HEK293 (cell line): Measurements from ENCODE around the gene SLC25A41.

Experiments used
- AEBP2 ChIP-seq: fragments of 450-650 bp; formaldehyde crosslinking; IDR thresholded peaks from 2 replicates; pipeline ENCODE4 v1.5.1; 2016; ENCODE audit warnings: missing biosample characterization, missing genetic modification characterization, borderline replicate concordance
- CTCF ChIP-seq: fragments of 450-650 bp; formaldehyde crosslinking; IDR thresholded peaks from 2 replicates; pipeline ENCODE4 v1.5.1; 2016; ENCODE audit warnings: missing biosample characterization, missing genetic modification characterization
- REST ChIP-seq: fragments of 450-650 bp; formaldehyde crosslinking; IDR thresholded peaks from 2 replicates; pipeline ENCODE4 v1.5.1; 2016; ENCODE audit warnings: missing biosample characterization, missing genetic modification characterization
- ZBTB7A ChIP-seq: fragments of 450-650 bp; formaldehyde crosslinking; IDR thresholded peaks from 2 replicates; pipeline ENCODE4 v1.5.1; 2016; ENCODE audit warnings: low read depth, missing biosample characterization, missing genetic modification characterization
- ZFHX2 ChIP-seq: fragments of 450-650 bp; formaldehyde crosslinking; conservative IDR thresholded peaks from 2 replicates; pipeline ENCODE4 v1.5.1; 2016; ENCODE audit warnings: missing biosample characterization, missing genetic modification characterization
- ZNF10 ChIP-seq: fragments of 450-650 bp; formaldehyde crosslinking; IDR thresholded peaks from 2 replicates; pipeline ENCODE4 v1.5.1; 2017; ENCODE audit warnings: missing biosample characterization, missing genetic modification characterization
- ZNF114 ChIP-seq: fragments of 450-650 bp; formaldehyde crosslinking; IDR thresholded peaks from 2 replicates; pipeline ENCODE4 v1.5.0; 2017; ENCODE audit warnings: missing biosample characterization, missing genetic modification characterization
- ZNF335 ChIP-seq: fragments of 450-650 bp; formaldehyde crosslinking; conservative IDR thresholded peaks from 2 replicates; pipeline ENCODE4 v1.5.1; 2016; ENCODE audit warnings: missing biosample characterization, missing genetic modification characterization
- ZNF510 ChIP-seq: fragments of 450-650 bp; formaldehyde crosslinking; IDR thresholded peaks from 2 replicates; pipeline ENCODE4 v1.5.1; 2018; ENCODE audit warnings: mild to moderate bottlenecking, missing genetic modification characterization, missing biosample characterization; ENCODE audit not compliant: insufficient replicate concordance
- ZNF580 ChIP-seq: fragments of 450-650 bp; formaldehyde crosslinking; IDR thresholded peaks from 2 replicates; pipeline ENCODE4 v1.5.1; 2016; ENCODE audit warnings: missing biosample characterization, missing genetic modification characterization

- TF ChIP-seq CTCF (tag by site-specific recombination) (no peak), REST (tag by site-specific recombination) (no peak), ZNF510 (tag by site-specific recombination) (no peak), ZBTB7A (no peak), ZNF10 (tag by site-specific recombination) (no peak), AEBP2 (no peak), ZFHX2 (tag by site-specific recombination) (peak; percentile 69), ZNF114 (no peak), ZNF580 (no peak), ZNF335 (tag by site-specific recombination) (no peak)
These were observed 32.1 kb upstream of the SLC25A41 start for GRCh38 chr19:6465663-6466062.
